ENCODE data around the gene PBXIP1. TPM values are rescaled to one million over a fixed set of nuclear protein-coding genes. Genes with fewer than 3 reads are reported as not detected.

PBXIP1 gene
- polyA plus RNA-seq, 3 donors: 23.1 to 31.7 (median 24.0) TPM

DNA sequence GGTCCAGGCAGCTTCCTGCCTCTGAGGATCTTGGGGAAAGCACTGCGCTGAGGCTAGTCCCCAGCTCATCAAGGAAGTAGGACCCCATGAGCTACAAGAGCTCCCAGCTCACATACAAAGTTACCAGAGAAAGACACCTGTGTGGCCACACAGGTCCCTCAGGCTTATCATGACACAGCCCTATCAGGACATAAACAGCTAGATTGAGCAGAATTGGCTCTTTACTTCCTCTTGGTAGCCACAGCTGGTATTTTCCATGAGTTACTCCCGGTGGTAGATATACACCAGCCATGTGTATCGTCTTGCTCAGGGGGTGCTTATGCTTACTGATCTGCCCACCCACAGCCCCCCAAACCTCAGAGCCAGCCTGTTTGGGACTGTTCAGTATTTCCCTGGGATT lies 38.7 kb upstream of the PBXIP1 start:
- H3K27ac Mint-ChIP-seq: peak overlapping the region in 1 of 7 donors; percentile 10
- H3K4me2 ChIP-seq (replicated peaks; ENCODE audit: extremely low read depth, low read length, poor library complexity, severe bottlenecking): no peak overlapping the region

DNA sequence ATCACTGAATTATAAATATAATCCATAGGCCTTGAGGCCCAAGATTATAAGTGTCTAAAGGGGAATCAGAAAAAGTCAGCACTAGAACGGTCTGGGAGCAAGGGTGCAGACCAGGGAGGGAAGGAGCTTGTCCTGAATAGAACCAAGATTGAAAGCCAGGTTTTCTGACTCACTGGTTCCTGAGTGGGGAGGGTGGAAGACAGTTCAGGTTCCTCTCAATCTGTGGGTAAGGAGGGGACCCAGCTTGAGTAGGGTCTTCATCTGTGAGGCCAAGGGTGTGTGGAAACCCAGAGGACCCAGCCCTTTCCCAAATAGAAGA lies 38.3 kb upstream of the PBXIP1 start:
- 100% methylated on average over 1 of the region's 1 CpG for WGBS (ENCODE audit: insufficient coverage)
- peak overlapping the region in 1 of 7 donors; percentile 10 for H3K27ac Mint-ChIP-seq
- Histone ChIP-seq H3K4me3 (replicated peaks in 1 of 3; ENCODE audit: low read depth in 2 of 3, low read length in 3 of 3) (no peak overlapping the region), H3K9ac (ENCODE audit: insufficient read depth, low read length, poor library complexity, severe bottlenecking) (no peak overlapping the region), H4K20me1 (ENCODE audit: insufficient read depth, low read length) (peaks cover 24% of the 10 kb centered on the region), H3K27me3 (ENCODE audit: control insufficient read depth in 2 of 2, insufficient read depth in 2 of 2, low read length in 2 of 2) (no peaks in the 10 kb centered on the region), H3K27ac (ENCODE audit: low read depth in 1 of 2, low read length in 2 of 2) (no peak overlapping the region), H3K79me2 (ENCODE audit: insufficient read depth, low read length) (peaks cover 9% of the 10 kb centered on the region), H3K9me3 (replicated peaks in 1 of 2; ENCODE audit: control insufficient read depth in 1 of 2, insufficient read depth in 1 of 2, low read length in 2 of 2) (no peaks in the 10 kb centered on the region), H3K4me2 (replicated peaks; ENCODE audit: extremely low read depth, low read length, poor library complexity, severe bottlenecking) (no peak overlapping the region), H3K4me1 (ENCODE audit: control insufficient read depth in 1 of 2, insufficient read depth in 2 of 2, low read length in 2 of 2) (peaks cover 38 to 43% of the 10 kb centered on the region in 2 donors), H2AFZ (ENCODE audit: insufficient read depth, low read depth, low read length, poor library complexity, severe bottlenecking) (no peak overlapping the region), H3K36me3 (replicated peaks in 1 of 2; ENCODE audit: control insufficient read depth in 1 of 2, insufficient read depth in 2 of 2, low read length in 2 of 2) (peaks cover 14 to 17% of the 10 kb centered on the region in 2 donors)
- DNase-seq: no peak
- peaks cover 19 to 23% of the 10 kb centered on the region in 2 donors for H3K36me3 Mint-ChIP-seq
- no peaks in the 10 kb centered on the region for H3K9me3 Mint-ChIP-seq
- intact Hi-C loops (cut with micrococcal nuclease): no loop called here
- no peak overlapping the region for H3K4me3 Mint-ChIP-seq
- H3K27me3 Mint-ChIP-seq (ENCODE audit: low read depth in 3 of 3): peaks cover 2% of the 10 kb centered on the region in 3 donors
- H3K4me1 Mint-ChIP-seq: peaks cover 50% of the 10 kb centered on the region
- TF ChIP-seq CTCF (IDR thresholded peaks at IDR 0.05): no peak

More for the DNA sequence above, 38.7 kb upstream of the PBXIP1 start:
- Histone ChIP-seq H3K79me2 (ENCODE audit: insufficient read depth, low read length) (peaks cover 9% of the 10 kb centered on the region), H3K36me3 (replicated peaks in 1 of 2; ENCODE audit: control insufficient read depth in 1 of 2, insufficient read depth in 2 of 2, low read length in 2 of 2) (peaks cover 11 to 14% of the 10 kb centered on the region in 2 donors), H3K4me3 (replicated peaks in 1 of 3; ENCODE audit: low read depth in 2 of 3, low read length in 3 of 3) (no peak overlapping the region), H3K9ac (ENCODE audit: insufficient read depth, low read length, poor library complexity, severe bottlenecking) (no peak overlapping the region), H3K27ac (ENCODE audit: low read depth in 1 of 2, low read length in 2 of 2) (no peak overlapping the region), H3K4me1 (ENCODE audit: control insufficient read depth in 1 of 2, insufficient read depth in 2 of 2, low read length in 2 of 2) (peaks cover 42 to 47% of the 10 kb centered on the region in 2 donors), H3K9me3 (replicated peaks in 1 of 2; ENCODE audit: control insufficient read depth in 1 of 2, insufficient read depth in 1 of 2, low read length in 2 of 2) (no peaks in the 10 kb centered on the region), H3K27me3 (ENCODE audit: control insufficient read depth in 2 of 2, insufficient read depth in 2 of 2, low read length in 2 of 2) (no peaks in the 10 kb centered on the region), H2AFZ (ENCODE audit: insufficient read depth, low read depth, low read length, poor library complexity, severe bottlenecking) (no peak overlapping the region), H4K20me1 (ENCODE audit: insufficient read depth, low read length) (peaks cover 20% of the 10 kb centered on the region)
- WGBS (ENCODE audit: insufficient coverage): no CpG with 5 or more reads among the region's 3 CpGs
- DNase-seq: peak in 1 of 3 donors; percentile 3
- Mint-ChIP-seq H3K4me1 (peaks cover 52% of the 10 kb centered on the region), H3K9me3 (no peaks in the 10 kb centered on the region), H3K4me3 (no peak overlapping the region), H3K36me3 (peaks cover 15 to 19% of the 10 kb centered on the region in 2 donors), H3K27me3 (ENCODE audit: low read depth in 3 of 3) (peaks cover 2% of the 10 kb centered on the region in 3 donors)
- intact Hi-C loops (cut with micrococcal nuclease): no loop called here
- TF ChIP-seq CTCF (IDR thresholded peaks at IDR 0.05): no peak
